ENCODE data around the gene RNASEL.

Gene RNASEL

GRCh38 chr1:182616130-182617013, 27.3 kb upstream of the RNASEL start:
- no peaks in the 10 kb centered on the region for H3K36me3 ChIP-seq (ENCODE audit: control insufficient read depth in 2 of 2, insufficient read depth in 1 of 2, low read length in 2 of 2)
- H3K27ac ChIP-seq (ENCODE audit: extremely low read depth, low read depth, low read length): peak overlapping the region; percentile 98
- H3K4me1 ChIP-seq (ENCODE audit: control insufficient read depth, insufficient read depth, low read length): peaks cover 29% of the 10 kb centered on the region
- CTCF ChIA-PET: interaction anchor here (0.6 to 6.1 kb wide), 7 partner anchors 12 to 536 kb away, joined by 3 to 41 read pairs (median 4); no protein-coding TSS in a partner anchor
- POLR2A ChIA-PET: interaction anchor here (0.8 to 2.5 kb wide), 6 partner anchors 10 to 224 kb away, joined by 3 to 11 read pairs (median 3); partner anchors contain the start of genes GLUL and RGS16
- H3K9me3 ChIP-seq (ENCODE audit: control insufficient read depth, insufficient read depth, low read depth, low read length): no peaks in the 10 kb centered on the region
- peak overlapping the region; percentile 15 for H3K4me3 ChIP-seq (ENCODE audit: low read depth, low read length)
- TF ChIP-seq ZNF621 (tag by site-specific recombination; IDR thresholded peaks at IDR 0.05) (no peak), ZNF133 (tag by site-specific recombination; IDR thresholded peaks at IDR 0.05) (no peak), ZBTB17 (tag by site-specific recombination; IDR thresholded peaks at IDR 0.05) (peak; percentile 91), ZNF292 (tag by site-specific recombination; IDR thresholded peaks at IDR 0.05; ENCODE audit: borderline replicate concordance, low read depth) (no peak), ZNF529 (tag by site-specific recombination; IDR thresholded peaks at IDR 0.05; ENCODE audit: insufficient replicate concordance) (no peak), ZNF791 (tag by site-specific recombination; IDR thresholded peaks at IDR 0.05) (no peak), ZEB2 (tag by site-specific recombination; IDR thresholded peaks at IDR 0.05) (peak; percentile 99), TRIM28 (IDR thresholded peaks at IDR 0.05; ENCODE audit: borderline replicate concordance, low read length) (no peak), ZNF37A (tag by site-specific recombination; IDR thresholded peaks at IDR 0.05) (no peak), WT1 (tag by site-specific recombination; IDR thresholded peaks at IDR 0.05) (peak; percentile 99), KLF17 (tag by site-specific recombination; IDR thresholded peaks at IDR 0.05) (peak; percentile 86), BCL11A (tag by site-specific recombination; IDR thresholded peaks at IDR 0.05; ENCODE audit: low read depth) (peak; percentile 94), ZNF639 (tag by site-specific recombination; IDR thresholded peaks at IDR 0.05) (peak; percentile 81), ZNF561 (tag by site-specific recombination; IDR thresholded peaks at IDR 0.05; ENCODE audit: borderline replicate concordance) (peak; percentile 96), ZNF433 (tag by site-specific recombination; IDR thresholded peaks at IDR 0.05; ENCODE audit: low read depth) (no peak), MYNN (tag by site-specific recombination; IDR thresholded peaks at IDR 0.05; ENCODE audit: borderline replicate concordance) (no peak), SCRT1 (tag by site-specific recombination; IDR thresholded peaks at IDR 0.05; ENCODE audit: borderline replicate concordance) (peak; percentile 93; the same call in 1 of the 2 replicates), ELK4 (IDR thresholded peaks at IDR 0.05; ENCODE audit: borderline replicate concordance, low read depth, low read length) (no peak), ZNF585B (tag by site-specific recombination; IDR thresholded peaks at IDR 0.05) (no peak), ZNF248 (tag by site-specific recombination; IDR thresholded peaks at IDR 0.05) (no peak), ZSCAN4 (tag by site-specific recombination; IDR thresholded peaks at IDR 0.05) (peak; percentile 99), PRDM6 (tag by site-specific recombination; IDR thresholded peaks at IDR 0.05) (peak; percentile 89), SALL2 (tag by site-specific recombination; IDR thresholded peaks at IDR 0.05; ENCODE audit: borderline replicate concordance) (no peak), ZNF76 (tag by site-specific recombination; IDR thresholded peaks at IDR 0.05; ENCODE audit: borderline replicate concordance, low read depth) (peak; percentile 57; the same call in 1 of the 2 replicates), ZBTB48 (tag by site-specific recombination; IDR thresholded peaks at IDR 0.05) (peak; percentile 68; the same call in 1 of the 2 replicates), ZNF16 (tag by site-specific recombination; IDR thresholded peaks at IDR 0.05; ENCODE audit: low read depth) (no peak), ZNF677 (tag by site-specific recombination; IDR thresholded peaks at IDR 0.05) (no peak), ATF2 (tag by site-specific recombination; IDR thresholded peaks at IDR 0.05; ENCODE audit: low read depth) (peak; percentile 91), ZNF132 (tag by site-specific recombination; IDR thresholded peaks at IDR 0.05; ENCODE audit: borderline replicate concordance) (no peak), ZNF664 (tag by site-specific recombination; IDR thresholded peaks at IDR 0.05) (peak; percentile 93)

Data from HEK293 (cell line).